B cell (primary cell): Measurements from ENCODE around the gene ITGA5.

Source experiments
- EZH2 ChIP-seq: IDR thresholded peaks from 2 replicates; pipeline ENCODE4 v1.6.1; 2012; ENCODE audit warnings: borderline replicate concordance, low read depth, mild to moderate bottlenecking, moderate library complexity, low read length; ENCODE audit not compliant: insufficient read depth, poor library complexity, severe bottlenecking
- TF ChIP-seq, protein P1 (sequence below): fragments of 200-600 bp; IDR thresholded peaks from one replicate; pipeline ENCODE4 v1.8.0; 2022; ENCODE audit warnings: antibody characterized with exemption, mild to moderate bottlenecking

DNA sequence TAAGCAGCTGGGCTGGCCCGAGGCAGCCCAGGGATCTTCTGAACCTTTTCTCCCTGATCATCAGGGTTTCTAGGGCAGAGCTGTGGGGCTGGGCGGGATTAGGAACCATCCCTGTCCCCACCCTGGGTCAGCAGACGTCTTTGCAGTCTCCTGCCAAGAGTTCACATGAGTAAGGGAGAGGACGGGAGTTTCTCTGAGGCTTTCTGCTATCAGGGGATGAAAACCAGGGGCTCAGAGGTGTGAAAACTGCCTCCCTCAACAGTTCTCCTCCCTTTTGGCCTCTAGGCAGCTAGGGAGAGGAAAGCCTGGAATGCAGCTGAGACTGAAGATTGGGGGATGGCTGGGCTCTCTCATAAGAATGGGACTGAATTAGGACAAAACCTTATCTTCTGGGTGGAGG, 42.5 kb downstream of the ITGA5 start:
- TF ChIP-seq, protein P1, sequence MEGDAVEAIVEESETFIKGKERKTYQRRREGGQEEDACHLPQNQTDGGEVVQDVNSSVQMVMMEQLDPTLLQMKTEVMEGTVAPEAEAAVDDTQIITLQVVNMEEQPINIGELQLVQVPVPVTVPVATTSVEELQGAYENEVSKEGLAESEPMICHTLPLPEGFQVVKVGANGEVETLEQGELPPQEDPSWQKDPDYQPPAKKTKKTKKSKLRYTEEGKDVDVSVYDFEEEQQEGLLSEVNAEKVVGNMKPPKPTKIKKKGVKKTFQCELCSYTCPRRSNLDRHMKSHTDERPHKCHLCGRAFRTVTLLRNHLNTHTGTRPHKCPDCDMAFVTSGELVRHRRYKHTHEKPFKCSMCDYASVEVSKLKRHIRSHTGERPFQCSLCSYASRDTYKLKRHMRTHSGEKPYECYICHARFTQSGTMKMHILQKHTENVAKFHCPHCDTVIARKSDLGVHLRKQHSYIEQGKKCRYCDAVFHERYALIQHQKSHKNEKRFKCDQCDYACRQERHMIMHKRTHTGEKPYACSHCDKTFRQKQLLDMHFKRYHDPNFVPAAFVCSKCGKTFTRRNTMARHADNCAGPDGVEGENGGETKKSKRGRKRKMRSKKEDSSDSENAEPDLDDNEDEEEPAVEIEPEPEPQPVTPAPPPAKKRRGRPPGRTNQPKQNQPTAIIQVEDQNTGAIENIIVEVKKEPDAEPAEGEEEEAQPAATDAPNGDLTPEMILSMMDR: no peak
- no peak for TF ChIP-seq EZH2
